ENCODE measurements around the gene MYH7. TPM values are rescaled to one million over a fixed set of nuclear protein-coding genes. Genes with fewer than 3 reads are reported as not detected.
"Not testable (repeated sequence)": the region's sequence is repeated elsewhere in the genome, so short reads cannot be mapped to it uniquely, and the experiment has no call there.

The MYH7 gene
- total RNA-seq, 4 donors from 2014 or later, result 0.27 TPM; not detected in 3

GRCh38 chr14:23430016-23430722 is 5.3 kb downstream of the MYH7 start:
- no peaks in the 10 kb centered on the region for H3K27me3 ChIP-seq
- H3K36me3 ChIP-seq, result no peaks in the 10 kb centered on the region
- WGBS, 2 donors, result 83 to 88% methylated on average over 10 of the region's 10 CpGs
- no peak overlapping the region for H3K27ac ChIP-seq
- no peak for DNase-seq
- TF ChIP-seq POLR2A (IDR thresholded peaks at IDR 0.05) (no peak), CTCF (IDR thresholded peaks at IDR 0.05) (no peak)
- H3K9me3 ChIP-seq, result no peaks in the 10 kb centered on the region
- intact Hi-C loops (cut with DNase I), result no loop called here
- no peak overlapping the region for H3K4me3 ChIP-seq (replicated peaks in 1 of 3)
- H3K4me1 ChIP-seq, result no peaks in the 10 kb centered on the region

- TF ChIP-seq CTCF (IDR thresholded peaks at IDR 0.05), result no peak
- no peak for TF ChIP-seq POLR2A (IDR thresholded peaks at IDR 0.05)
- 87 to 95% methylated on average over 8 to 11 of the region's 13 CpGs for WGBS, 2 donors
- H3K4me3 ChIP-seq (replicated peaks in 1 of 3), result no peak overlapping the region
- H3K36me3 ChIP-seq, result no peaks in the 10 kb centered on the region
- intact Hi-C loops (cut with DNase I), result no loop called here
- H3K9me3 ChIP-seq, result no peaks in the 10 kb centered on the region
- no peak for DNase-seq
- no peaks in the 10 kb centered on the region for H3K4me1 ChIP-seq
- H3K27me3 ChIP-seq, result no peaks in the 10 kb centered on the region
- H3K27ac ChIP-seq, result no peak overlapping the region
Measured at GRCh38 chr14:23428686-23429495, 6.6 kb downstream of the MYH7 start.

GRCh38 chr14:23425798-23426197 is 9.7 kb downstream of the MYH7 start:
- DNase-seq; H3K27me3 ChIP-seq; H3K4me1 ChIP-seq; H3K27ac ChIP-seq; H3K4me3 ChIP-seq (replicated peaks in 1 of 3); H3K9me3 ChIP-seq; H3K36me3 ChIP-seq; intact Hi-C loops (cut with DNase I): not testable (repeated sequence)
- 91 to 97% methylated on average over 6 of the region's 6 CpGs for WGBS, 2 donors

- Histone ChIP-seq H3K4me3 (replicated peaks in 1 of 3) (no peak overlapping the region), H3K36me3 (no peaks in the 10 kb centered on the region), H3K27ac (no peak overlapping the region), H3K4me1 (no peaks in the 10 kb centered on the region), H3K9me3 (no peaks in the 10 kb centered on the region), H3K27me3 (no peaks in the 10 kb centered on the region)
- 75 to 81% methylated on average over 10 of the region's 10 CpGs for WGBS, 2 donors
- TF ChIP-seq CTCF (IDR thresholded peaks at IDR 0.05) (no peak), POLR2A (IDR thresholded peaks at IDR 0.05) (no peak)
- intact Hi-C loops (cut with DNase I), result no loop called here
- DNase-seq, result no peak
Measured at GRCh38 chr14:23425169-23425568, 10.3 kb downstream of the MYH7 start.

- no peak overlapping the region for H3K27ac ChIP-seq
- H3K4me3 ChIP-seq (replicated peaks in 1 of 3), result no peak overlapping the region
- no peak for DNase-seq
- intact Hi-C loops (cut with DNase I), result no loop called here
- H3K36me3 ChIP-seq, result no peaks in the 10 kb centered on the region
- TF ChIP-seq POLR2A (IDR thresholded peaks at IDR 0.05) (no peak), CTCF (IDR thresholded peaks at IDR 0.05) (no peak)
- WGBS, 2 donors, result 81 to 90% methylated on average over 6 of the region's 6 CpGs
- H3K4me1 ChIP-seq, result no peaks in the 10 kb centered on the region
- no peaks in the 10 kb centered on the region for H3K27me3 ChIP-seq
- no peaks in the 10 kb centered on the region for H3K9me3 ChIP-seq
Measured at GRCh38 chr14:23423657-23424056, 11.8 kb downstream of the MYH7 start.

Measured in thyroid gland (tissue), 4 donors.